ENCODE data around the gene USB1.
"Not testable (repeated sequence)": the region's sequence is repeated elsewhere in the genome, so short reads cannot be mapped to it uniquely, and the experiment has no call there.

The USB1 gene

DNA sequence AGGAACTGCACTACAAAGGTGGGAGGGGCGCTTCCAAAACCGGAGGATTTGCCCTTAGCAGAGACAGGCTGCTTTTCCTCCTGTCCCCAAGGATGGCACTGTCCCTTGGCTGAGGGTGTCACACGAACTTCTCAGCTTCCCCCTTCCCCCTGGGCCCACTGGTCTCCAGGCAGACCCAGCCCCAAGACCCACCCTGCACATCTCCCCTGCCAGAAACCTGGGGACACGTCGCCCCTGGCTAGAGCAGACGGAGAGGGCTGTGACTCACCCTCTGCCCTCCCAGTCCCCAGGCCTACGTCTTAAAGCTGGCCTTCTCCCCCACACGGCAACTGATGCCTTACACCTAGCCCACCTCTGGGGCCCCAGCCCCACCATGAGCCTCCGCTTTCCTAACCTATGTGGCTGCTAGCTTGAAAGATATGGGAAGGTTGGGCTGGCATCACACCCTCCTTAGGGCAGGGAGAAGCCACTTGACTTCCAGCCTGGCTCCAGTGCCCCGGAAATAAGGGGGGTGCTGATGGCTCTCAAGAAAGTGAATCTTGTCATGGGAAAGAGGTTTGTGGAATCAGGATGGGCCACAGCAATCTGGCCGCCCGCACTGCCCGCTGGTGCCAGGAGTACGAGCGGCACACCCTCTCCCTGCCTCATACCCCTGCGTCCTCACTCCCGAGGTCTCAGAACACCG is 5.3 kb upstream of the USB1 start:
- no peak for DNase-seq

- no peak for DNase-seq
These were observed 4.6 kb upstream of the USB1 start for GRCh38 chr16:57996406-57997175.

GRCh38 chr16:57997176-57997527 is 4.1 kb upstream of the USB1 start:
- no peak for DNase-seq

DNA sequence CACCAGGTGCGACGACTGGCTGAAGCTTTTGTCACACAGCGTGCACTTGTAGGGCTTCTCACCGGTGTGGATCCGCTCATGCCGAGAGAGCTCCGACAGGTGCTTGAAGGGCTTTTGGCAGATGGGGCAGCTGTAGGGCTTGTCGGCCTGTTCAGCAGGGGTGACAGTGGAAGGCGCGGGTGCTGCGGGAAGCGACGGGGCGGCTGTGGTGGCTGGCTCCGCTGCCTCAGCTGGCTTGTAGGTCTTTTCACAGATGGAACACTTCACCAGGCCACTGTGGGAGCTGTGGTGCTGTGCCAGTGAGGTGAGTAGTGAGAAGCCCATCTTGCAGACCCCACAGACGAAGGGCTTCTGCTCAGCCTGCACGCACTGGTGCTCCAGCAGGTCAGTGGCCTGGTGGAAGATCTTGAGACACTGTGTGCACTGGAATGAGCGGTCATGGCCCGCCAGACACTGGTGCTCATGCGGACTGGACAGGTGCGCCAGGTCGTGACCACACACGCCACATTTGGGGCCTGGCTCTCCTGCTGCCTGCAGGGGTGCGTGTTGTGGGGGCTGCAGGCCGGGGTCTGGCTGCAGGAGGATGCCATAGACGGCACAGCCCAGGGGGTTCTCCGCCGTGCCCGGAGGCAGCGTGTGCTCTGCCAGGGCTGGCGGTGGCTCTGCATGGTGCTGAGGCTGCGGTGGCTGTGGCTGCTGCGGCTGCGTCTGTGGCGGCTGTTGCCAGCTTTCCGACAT is 3.5 kb upstream of the USB1 start:
- no peak for DNase-seq

DNA sequence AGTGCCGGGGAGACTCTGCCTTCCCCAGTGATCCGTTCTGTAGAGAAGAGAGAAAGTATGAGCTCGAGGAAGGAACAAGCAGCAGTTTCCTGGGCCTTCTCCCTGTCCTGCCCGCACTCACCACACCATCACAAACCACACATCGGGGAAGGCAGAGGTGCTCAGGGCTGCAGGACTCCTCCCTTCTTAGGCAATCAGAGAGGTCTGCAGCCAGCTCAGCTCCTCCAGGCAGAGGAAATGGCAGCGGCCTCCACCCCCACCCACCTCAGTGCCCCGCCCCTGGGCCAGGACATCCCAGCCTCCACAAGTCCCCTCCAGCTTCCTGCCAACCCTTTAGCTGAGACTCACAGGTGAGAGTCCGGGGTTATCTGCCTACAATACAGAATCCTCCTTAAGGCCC is 2.7 kb upstream of the USB1 start:
- no peak for DNase-seq

- DNase-seq, result no peak
These were observed 2.2 kb upstream of the USB1 start for GRCh38 chr16:57998992-57999365.

DNA sequence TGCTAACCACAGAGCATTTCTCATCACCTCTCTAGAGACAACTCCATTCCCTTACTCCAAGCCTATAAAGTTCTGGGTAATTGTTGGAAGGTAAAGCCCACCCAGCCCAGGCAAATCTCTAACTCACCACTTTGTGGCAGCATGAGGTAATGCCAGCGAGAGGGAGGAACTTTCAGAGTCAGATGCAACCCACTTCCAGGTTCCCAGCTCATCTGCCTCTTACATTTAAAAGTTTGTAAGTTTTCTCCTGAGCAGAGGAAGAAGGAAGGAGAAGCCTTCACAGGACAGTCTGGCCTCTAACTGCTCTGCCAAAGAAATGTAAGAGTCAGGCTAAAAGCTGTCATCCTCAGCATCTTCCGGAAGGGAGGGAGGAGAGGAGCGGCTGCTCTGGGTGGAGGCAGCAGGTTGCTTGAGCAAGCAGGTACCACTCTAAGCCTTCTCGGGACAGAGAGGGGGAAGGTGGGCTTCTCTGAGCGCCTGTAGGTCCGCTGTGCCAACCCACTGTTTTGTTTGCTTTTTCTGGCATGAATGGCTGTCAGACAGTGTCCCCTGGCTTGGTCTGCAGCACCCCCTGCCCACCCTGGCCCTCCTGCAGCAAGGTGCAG is 1.7 kb upstream of the USB1 start:
- DNase-seq, result no peak

DNA sequence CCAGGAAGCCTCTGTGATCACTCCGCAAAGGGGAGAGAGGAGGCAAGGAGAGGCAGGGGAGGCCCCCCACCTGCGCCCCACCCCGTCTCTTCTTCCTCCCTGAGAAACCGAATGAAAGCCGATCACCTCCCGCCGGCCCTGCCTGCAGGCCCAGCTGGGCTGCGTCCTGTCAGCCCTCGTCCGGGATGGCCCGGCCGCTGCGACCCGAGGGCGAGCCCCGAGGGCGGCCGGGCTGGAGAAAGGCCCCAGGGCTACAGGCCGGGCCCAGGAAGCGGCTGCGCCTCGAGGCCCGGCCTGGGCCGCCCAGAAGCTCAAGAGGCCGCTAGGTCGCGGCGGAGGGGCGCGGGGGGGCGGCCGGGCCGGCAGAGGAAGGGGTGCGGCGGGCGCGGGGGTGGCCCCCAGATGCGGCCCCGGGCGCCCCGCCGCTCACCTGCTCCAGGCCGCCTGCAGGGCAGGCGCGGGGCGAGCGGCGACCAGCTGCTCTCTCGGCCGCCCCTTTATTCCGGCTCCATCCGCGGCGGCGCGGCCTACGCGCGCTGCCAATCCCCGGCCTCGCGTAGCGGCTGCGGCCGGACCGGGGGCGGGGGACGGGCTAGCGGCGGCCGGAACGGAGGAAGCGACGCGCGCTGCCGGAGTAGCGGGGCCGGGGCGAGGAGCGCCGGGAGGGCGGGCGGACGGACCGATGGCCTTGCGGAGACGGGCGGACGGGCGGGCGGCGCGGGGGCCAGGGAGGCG is 1.1 kb upstream of the USB1 start, which contains the start of gene ZNF319:
Gene ZNF319 (minus strand): TSS at position 702 of the 735 bp plus-strand sequence. CDS start 2,407 bp downstream, outside the sequence.
- no peak for DNase-seq

DNA sequence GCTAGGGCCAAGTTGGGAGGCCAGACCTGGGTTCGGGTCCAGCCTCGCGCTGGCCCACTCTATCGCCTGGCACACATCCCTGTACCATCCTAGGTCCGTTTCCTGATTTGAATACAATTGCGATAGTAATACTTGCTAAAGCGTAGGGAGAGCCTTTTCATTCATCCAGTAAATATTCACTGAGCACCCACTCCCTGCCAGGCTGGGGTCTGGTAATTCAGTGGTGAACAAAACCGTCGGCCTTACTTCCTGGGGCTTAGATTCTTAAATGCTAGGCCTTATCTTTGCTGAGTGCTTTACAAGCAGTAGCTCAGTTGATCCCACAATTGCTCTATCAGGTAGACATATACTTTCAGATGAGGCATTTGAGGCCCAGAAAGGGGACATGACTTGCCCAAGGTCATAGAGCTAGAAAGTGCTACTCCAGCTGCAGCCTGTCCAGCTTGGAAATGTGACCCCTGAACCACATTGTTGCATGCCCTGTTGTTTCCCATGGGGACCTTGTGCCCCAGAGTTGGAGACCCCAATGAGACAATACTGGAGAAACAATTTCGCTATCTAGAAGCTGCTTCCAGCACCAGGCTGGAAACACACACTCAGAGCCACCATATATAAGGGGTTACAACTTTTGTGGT is 691 bp downstream of the USB1 start:
- no peak for DNase-seq

GRCh38 chr16:58002416-58002800 is 1.2 kb downstream of the USB1 start:
- no peak for DNase-seq

DNA sequence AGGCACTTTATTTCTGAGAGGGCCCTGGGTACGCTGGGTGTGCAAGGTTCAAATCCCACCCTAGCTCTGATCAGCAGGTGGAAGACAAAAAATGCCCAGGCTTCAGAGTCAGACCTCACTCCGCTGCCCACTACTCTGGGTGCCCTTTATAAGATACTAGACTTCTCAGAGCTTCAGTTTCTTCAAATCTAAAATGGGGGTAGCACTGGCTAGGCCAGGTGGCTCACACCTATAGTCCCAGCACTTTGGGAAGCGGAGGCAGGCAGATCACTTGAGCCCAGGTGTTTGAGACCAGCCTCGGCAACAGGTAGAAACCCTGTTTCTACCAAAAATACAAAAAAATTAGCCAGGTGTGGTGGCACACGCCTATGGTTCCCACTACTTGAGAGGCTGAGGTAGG is 1.7 kb downstream of the USB1 start:
- DNase-seq, result no peak

- DNase-seq, result not testable (repeated sequence)
These were observed 3.5 kb downstream of the USB1 start for GRCh38 chr16:58004736-58005135.

DNA sequence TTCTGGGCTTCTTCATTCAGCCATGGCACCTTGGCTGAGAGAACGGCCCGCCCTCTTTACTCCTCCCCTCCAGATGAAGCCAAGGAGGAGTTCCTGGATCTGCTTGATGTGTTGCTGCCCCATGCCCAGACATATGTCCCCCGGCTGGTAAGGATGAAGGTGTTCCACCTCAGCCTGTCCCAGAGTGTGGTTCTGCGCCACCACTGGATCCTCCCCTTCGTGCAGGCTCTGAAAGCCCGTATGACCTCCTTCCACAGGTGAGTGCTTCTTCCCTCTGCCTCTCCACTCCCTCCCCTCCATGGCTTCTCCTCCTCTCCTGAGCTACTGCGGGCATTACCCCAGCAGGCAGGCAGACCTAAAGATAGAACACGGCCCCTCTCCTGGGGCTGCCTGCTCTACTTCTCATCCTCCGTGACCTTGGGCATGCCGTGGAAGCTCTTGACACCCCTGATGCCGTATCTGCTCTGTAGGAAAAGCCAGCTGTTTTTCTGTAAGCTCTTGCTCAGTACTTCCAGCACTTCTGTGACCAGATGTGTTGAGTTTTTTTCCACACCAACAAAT is 8.7 kb downstream of the USB1 start:
- DNase-seq, result no peak

- DNase-seq, result no peak
These were observed 9.7 kb downstream of the USB1 start for GRCh38 chr16:58010886-58011285.

DNA sequence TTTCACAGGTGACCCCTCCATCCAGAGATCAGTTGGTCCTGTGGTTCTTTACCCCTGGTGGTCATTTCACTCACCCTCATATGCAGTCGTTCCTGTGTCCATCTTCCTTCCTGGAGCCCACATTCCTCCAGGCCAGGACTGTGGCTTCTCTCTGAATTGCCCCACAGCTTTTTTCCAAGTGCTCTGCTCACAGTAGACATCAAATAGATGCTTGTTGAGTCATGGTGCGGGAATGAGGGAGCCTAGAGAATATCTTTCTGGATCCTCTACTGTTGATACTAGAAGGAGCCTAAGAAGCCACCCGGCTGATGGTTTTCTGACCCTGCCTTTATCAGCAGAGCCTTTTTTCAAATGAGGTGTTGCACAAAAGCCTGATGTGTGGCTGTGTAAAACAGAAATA is 10.4 kb downstream of the USB1 start:
- DNase-seq, result no peak

GRCh38 chr16:58012481-58012880 is 11.3 kb downstream of the USB1 start:
- no peak for DNase-seq

GRCh38 chr16:58013201-58013956 is 12.2 kb downstream of the USB1 start:
- no peak for DNase-seq

DNA sequence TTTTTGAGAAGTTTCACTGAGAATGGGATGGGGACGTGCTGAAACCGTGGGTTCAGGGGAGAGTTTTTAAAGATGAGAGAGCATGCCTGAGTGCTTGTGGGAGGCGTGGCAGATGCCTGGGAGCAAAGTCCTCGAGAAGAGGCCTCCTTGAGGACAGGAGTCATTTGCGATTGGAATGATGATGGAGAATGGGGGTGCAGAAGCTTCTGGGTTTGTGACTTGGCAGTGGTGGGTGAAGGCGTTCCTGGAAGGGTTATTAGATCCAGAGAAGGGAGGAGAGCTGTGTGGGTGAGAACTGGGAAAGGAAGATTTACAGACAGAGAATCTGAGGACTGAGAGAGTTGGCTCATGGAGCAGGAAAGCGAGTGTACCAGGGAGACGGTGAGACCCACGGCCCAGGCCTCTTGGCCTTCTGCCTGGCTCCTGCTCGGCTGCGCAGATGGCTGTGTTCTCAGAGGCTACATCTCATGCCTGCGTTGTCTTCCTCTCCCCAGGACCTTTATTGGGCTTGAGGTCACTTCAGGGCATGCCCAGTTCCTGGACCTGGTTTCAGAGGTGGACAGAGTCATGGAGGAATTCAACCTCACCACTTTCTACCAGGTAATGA is 15.7 kb downstream of the USB1 start:
- no peak for DNase-seq

DNA sequence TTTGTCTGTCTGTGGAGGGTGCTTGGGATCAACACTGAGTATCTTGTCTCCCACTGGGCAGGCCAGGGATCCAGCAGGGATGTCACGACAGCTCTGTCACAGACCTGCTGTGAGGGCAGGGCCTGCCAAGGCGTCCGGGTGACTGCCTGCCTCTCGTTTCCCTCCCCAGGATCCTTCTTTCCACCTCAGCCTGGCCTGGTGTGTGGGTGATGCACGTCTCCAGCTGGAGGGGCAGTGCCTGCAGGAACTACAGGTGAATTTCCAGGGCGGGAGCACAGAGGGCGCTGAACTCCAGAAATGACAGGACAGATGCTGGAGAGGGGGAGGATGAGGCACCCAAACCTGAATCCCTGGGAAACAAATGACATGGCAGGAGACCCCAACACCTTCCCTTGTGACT is 17.6 kb downstream of the USB1 start:
- DNase-seq, result no peak

DNA sequence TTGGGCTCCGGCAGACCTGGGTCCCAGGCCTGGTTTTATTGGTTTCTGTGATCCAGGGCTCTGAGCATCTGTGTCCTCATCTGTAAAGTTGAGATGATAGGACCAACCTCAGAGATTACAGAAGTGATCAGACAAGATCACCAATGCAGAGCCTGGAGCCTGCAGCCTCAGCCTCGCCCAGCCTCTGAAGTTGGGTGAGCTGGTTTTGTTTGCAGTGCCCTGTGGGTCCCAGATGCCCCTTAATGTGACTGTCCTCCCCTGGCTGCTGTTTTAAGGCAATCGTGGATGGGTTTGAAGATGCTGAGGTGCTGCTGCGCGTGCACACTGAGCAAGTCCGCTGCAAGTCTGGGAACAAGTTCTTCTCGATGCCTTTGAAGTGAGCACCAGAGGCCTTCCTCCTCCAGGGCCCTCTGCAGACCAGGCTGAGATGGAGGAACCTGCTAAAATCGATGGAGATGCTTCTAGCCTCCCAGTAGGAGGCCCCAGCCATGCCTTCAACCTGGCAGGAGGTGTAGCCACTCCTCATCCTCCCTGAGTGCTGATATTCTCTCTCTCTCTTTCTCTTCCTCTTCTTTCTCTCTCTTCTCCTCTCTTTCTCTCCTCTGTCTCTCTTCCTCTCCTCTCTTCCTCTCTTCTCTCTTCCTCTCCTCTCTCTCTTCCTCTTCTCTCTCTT is 18.8 kb downstream of the USB1 start:
- no peak for DNase-seq
